SK-N-MC (cell line): ENCODE results near the gene NLRX1.

Experiments
- EZH2 ChIP-seq: fragments of 200-600 bp; sonication (generic); IDR thresholded peaks from one replicate; pipeline ENCODE4 v1.6.1; 2017; ENCODE audit warnings: antibody characterized with exemption
- FOXP2 ChIP-seq: optimal IDR thresholded peaks from 2 replicates; pipeline ENCODE3; 2011; ENCODE audit warnings: mild to moderate bottlenecking, moderate library complexity; ENCODE audit not compliant: insufficient read depth; ENCODE audit errors: extremely low read length, control extremely low read depth
- POLR2AphosphoS5 ChIP-seq: IDR thresholded peaks from 2 replicates; pipeline ENCODE4 v1.6.1; 2012; ENCODE audit warnings: mild to moderate bottlenecking, low read depth, low read length, borderline replicate concordance

GRCh38 chr11:119218141-119218878, 49.8 kb downstream of the NLRX1 start:
- TF ChIP-seq POLR2AphosphoS5 (no peak), EZH2 (no peak), FOXP2 (no peak)
